ENCODE measurements around the gene ARFGAP2.

- TF ChIP-seq CTCF (IDR thresholded peaks at IDR 0.05) (no peak), POLR2A (IDR thresholded peaks at IDR 0.05) (no peak)
These were observed 20.3 kb downstream of the ARFGAP2 start for GRCh38 chr11:47156333-47156732.

All from testis (tissue), 2 donors.